NCI-H1694 treated with DMSO at 0.1 percent for 48 hours (cell line): Measurements from ENCODE around the gene IRF7.
A peak's percentile ranks its signal among the peaks of the same experiment; 100 is the strongest.
"Not testable (repeated sequence)": the region's sequence is repeated elsewhere in the genome, so short reads cannot be mapped to it uniquely, and the experiment has no call there.

Experiments
- DNase-seq: peaks from one replicate; lab custom pipeline; 2025; lab: John Stamatoyannopoulos, UW

Gene IRF7

DNA sequence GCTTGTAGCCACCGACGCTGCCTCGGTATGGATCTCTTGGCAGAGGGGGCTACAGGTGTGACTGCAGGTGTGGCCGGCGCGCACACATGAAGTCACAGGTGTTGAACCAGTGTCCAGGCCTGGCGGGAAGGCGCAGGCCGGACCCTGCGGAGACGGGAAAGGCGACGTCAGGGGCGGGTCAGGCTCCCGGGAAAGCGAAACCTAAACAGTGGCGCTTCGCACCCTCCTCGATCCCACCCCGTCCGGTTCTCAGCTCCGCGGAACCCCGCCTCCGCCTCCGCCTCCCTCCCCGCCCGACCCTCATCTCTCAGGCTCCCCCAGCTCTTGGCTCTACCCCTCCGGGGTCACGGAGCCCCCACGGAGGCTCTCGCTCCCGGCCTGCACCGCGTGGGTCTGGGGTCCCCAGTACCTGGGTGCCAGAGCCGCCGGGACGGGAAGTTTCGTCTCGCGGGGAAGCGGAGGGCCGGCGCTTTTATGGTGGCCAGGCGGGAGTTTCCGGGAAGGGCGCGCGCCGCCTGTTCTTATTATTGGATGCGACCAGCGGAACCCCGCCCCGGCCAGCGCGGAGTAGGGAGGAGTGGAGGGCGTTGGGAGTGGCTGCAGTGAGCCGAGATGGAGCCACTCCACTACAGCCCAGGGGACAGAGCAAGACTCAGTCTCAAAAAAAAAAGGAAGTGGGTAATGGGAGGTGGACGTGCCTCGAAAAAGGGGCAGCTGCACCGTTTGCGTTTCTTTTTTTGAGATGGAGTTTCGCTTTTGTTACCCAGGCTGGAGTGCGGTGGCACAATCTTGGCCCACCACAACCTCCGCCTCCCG is at the start of gene IRF7:
Gene IRF7 (minus strand): TSS at position 447 of the 816 bp plus-strand sequence. CDS start 586 bp downstream, outside the sequence.
- no peak for DNase-seq

DNA sequence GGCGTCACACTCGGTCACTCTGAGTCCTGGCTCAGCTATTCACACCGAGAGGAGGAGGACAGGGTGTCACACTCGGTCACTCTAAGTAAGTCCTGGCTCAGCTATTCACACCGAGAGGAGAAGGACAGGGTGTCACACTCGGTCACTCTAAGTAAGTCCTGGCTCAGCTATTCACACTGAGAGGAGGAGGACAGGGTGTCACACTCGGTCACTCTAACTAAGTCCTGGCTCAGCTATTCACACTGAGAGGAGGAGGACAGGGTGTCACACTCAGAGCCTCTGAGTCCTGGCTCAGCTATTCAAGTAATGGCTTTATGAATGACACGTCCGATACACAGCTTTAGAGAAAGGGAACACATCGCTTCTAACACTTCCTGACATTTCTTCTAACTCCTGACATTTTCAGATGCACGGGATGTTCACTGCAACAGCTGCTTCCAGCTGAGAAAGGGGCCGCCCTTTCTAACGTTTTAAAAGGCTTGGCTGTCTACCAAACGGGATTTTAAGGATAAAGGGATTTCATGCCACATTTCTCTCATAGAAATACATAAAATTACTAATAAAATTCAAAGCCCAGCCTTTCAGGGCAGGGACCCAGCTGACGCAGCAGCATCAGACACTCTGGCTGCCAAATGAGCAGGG is 49.4 kb upstream of the IRF7 start:
- peak; percentile 14 for DNase-seq

DNA sequence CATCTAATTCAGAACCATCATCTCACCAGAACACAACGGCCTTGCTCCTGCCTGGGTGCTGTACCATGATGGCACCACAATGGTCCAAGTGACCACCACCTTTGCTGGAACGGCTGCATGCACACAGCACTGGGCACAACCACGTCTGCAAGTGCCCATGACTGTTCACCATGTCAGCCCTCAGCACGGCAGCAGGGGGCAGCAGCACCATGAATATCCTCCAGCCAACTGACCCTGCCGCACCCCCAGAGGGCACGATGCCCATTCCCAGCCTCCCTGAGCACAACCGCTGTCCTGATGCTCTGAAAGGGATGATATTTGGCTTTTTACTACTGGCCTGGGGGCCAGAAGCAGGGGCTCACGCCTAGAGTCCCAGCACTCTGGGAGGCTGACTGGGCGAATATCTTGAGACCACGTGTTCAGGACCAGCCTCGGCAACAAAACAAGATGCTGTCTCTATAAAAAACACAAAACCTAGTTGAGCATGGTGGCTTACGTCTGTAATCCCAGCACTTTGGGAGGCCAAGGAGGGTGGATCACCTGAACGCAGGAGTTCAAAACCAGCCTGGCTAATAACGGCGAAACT is 47.0 kb upstream of the IRF7 start:
- no peak for DNase-seq

DNA sequence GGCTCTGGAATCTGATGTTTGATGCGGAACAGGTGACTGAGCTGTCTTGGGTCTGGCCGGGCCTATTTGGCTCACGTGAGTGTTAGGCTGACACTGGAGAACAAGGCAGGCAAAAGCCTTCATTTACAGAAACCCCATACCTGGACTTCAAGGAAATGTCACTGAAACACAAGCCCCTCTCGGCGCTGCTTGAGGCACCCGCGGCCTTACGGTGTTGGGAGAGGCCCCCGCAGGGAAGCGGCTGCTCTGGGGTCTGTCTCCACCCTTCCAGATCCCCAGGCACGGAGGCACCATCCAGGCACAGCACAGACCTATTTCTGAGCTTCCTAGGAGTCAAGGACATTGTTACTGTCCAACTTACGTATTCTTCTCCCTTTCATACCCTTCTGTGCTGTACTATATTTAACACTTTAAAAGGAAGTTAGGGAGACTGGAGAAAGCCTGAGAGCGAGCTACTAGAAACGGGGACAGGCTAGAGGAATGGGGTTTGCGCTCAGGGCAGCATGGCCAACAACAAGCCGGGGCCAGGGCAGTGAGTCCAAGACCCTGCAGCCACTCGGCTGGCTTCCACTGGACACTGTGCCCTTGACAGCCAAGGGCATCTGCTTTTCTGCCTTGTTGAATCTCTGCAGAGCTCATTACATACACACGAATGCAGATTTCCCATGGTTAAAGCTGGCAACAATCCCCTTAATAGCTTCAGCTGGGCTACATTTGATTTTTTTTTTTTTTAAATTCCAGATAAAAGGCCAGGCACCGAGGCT is 45.1 kb upstream of the IRF7 start:
- DNase-seq, result peak; percentile 8

DNA sequence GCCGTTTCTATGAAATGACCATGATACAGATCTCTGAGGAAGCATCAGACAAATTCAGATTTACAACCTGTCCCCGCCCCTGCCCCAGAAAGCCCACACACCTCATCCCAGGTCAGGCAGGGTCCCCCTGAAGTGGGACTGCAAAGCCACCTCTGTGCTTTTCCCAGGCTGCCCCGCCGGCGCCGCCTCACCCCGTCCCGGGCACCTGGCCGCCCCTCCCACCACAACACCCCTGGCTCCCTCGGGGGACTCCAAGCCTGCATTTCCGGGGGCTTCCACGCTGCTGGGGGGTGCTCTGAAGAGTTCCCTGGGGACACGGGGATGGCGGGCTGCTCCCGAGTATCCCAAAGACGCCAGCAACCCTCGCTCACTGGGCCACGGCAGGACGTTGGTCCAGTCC is 44.5 kb upstream of the IRF7 start:
- no peak for DNase-seq

DNA sequence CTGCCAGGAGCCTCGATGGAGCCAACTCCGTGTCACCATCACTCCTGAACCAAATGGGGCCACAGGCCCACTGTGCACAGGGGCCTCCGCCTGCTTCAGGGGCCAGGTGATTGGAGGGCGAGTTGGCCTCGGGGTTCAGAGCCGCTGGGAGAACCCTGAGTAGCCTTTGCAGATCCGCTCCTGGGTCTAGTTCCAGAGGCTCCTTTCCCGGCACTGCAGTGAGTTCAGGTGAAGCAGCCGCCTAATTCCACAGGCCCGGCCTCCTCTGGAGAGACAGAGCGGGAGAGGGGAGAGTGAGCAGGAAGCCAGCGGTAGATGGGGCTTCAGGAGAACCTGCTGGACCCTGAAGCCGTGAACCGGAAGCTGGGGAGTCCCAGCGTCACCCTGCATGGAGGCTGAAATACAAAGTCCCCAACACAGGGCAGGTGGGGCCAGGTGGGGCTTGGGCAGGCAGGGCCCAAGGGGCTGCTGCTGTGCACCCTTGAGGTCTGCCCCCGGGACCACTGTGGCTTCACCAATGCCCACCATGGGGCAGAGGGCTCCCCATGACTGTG is 43.9 kb upstream of the IRF7 start:
- no peak for DNase-seq

DNA sequence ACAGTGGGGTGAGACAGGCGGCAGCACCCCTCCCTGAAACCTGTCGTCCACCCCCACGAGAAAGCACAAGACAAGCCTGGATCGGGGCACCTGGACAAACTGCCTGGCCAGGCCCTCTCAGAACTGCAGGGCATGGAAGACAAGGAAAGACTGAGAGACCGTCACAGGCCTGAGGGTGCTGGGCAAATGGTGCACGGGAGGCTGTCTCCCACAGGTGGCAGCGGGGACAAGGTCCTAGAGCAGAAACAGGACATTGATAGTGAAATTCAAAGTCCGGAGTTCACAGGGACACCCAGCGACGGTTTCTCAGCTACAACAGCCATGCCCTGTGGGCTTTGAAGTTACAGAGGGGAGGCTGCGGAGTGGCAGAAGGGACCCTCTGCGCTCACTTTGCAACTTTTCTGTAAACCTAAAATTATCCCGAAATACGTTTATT is 42.0 kb upstream of the IRF7 start:
- no peak for DNase-seq

DNA sequence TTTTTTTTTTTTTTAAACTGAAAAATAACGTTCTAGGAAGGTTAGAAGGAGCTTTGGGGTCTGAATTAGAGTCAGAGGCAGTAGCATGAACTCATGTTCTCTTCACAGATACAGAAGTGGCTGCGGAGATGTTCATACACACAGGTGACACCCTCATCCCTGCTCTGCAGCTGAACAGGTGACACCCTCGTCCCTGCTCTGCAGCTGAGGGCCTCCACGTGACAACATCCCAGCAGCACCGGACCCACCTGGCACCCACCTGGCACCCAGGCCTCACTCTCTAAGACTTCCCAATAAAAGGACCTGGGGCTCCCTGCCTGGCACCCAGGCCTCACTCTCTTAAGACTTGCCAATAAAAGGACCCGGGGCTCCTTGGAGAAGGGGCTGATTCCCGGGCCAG is 41.1 kb upstream of the IRF7 start:
- no peak for DNase-seq

DNA sequence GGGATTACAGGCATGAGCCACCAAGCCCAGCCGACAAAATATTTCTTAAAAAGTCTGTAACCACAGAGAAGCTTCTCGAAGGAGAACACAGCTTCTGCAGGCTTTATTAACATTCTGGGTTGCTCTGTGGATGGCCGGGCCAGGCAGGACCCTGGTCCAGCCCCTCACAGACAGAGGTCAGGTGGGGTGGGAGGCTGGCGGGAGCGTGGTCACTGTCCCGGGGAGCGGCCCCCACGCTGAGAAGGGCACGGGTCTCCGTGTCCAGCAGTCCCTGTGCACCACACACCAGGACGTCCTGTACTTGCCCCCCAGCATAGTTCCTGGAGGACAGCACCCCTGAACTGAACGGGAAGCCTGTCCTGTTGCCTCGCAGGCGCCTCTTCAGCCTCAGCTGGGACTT is 40.7 kb upstream of the IRF7 start:
- no peak for DNase-seq

DNA sequence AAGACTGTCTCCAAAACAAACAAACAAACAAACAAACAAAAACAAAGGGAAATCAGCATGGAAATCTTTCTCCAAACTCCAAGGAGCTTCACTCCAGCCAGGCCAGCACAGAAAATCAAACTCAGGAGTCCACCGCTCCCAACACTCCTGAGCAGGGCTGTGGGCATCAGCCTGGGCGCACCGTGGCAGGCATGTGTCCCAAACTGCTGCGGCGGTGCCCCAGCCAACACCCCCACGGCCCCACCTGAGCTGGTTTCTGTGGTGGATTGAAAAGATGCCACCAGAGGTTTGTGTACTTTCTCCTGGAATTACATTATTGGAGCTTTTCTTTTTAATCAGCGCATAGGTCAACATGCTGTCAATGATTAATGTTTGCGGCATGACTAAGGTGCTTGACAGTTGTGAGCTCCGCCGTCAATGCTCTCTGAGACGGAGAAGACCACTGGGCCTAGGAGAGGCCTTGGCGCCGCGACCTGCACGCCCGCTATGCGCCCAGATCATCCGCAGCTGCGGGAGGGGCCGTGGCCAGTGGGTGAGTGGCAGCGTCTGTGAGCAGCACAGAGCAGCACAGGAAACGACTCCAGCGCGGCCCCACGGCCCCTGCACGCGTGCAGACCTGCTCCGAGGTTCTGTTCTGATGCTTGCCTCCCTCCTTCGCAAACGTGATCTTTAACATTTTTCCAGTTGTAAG is 39.4 kb upstream of the IRF7 start:
- no peak for DNase-seq

DNA sequence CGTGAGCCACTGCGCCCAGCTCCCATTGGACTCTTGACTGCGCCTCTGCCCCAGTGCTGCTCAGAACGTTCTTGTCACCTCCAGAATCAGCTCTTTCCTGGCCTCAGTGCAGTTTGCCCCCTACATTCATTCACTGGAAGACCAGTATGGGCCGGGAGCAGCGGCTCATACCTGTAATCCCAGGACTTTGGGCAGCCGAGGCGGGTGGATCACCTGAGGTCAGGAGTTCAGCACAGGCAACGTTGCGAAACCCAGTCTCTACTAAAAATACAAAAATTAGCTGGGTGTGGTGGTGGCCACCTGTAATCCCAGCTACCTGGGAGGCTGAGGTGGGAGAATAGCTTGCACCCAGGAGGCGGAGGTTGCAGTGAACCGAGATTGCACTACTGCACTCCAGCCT is 38.7 kb upstream of the IRF7 start:
- not testable (repeated sequence) for DNase-seq

DNA sequence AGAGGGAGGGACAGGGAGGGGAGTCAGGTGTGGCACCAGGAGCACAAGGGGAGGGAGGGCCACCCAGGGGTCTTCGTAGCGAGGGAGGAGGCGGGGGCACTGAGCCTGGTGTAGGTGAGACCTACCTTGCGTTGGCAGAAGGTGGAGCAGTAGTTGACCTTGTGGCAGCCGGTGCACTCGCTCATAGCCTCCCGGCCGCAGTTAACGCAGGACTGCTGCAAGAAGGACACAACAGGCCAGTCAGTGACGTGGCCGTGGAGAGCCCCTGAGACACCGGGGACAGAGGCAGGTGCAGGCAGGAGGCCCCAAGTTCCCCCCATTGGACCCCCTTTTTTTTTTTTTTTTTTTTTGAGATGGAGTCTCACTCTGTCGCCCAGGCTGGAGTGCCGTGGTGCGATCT is 38.1 kb upstream of the IRF7 start:
- no peak for DNase-seq

DNA sequence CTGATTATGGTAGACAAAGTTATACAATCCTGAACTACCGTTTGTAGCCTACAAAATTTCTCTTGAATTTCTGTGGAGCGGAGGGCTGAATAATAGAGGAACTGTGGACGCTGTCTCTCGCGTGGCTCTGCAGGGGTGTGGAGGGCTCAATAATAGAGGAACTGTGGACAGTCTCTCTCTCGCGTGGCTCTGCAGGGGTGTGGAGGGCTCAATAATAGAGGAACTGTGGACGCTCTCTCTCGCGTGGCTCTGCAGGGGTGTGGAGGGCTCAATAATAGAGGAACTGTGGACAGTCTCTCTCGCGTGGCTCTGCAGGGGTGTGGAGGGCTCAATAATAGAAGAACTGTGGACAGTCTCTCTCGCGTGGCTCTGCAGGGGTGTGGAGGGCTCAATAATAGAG is 37.4 kb upstream of the IRF7 start:
- DNase-seq, result not testable (repeated sequence)

DNA sequence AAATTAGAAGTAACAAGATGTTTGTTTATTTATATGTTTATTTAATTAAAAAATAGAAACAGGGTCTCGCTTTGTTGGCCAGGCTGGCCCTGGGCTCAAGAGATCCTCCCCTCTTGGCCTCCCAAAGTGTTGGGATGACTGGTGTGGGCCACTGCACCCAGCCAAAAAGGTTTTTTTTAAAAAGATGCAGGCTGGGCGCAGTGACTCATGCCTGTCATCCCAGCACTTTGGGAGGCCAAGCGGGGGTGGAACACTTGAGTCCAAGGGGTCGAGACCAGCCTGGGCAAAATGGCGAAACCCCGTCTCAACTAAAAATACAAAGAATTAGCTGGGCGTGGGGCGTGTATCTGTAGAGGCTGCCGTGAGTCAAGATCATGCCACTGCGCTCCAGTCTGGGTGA is 34.7 kb upstream of the IRF7 start:
- no peak for DNase-seq

DNA sequence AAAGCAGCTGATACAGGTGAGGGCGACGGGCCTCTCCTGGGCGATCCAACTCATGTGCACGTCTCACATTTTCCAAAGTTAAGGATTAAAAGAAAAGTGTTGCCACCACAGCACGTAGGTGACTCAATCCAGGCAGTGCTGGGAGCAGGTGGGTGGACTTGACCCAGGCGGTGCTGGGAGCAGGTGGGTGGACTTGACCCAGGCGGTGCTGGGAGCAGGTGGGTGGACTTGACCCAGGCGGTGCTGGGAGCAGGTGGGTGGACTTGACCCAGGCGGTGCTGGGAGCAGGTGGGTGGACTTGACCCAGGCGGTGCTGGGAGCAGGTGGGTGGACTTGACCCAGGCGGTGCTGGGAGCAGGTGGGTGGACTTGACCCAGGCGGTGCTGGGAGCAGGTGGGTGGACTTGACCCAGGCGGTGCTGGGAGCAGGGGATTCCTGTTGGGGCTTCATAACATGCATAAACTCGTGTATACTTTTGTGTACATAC is 32.0 kb upstream of the IRF7 start:
- not testable (repeated sequence) for DNase-seq

DNA sequence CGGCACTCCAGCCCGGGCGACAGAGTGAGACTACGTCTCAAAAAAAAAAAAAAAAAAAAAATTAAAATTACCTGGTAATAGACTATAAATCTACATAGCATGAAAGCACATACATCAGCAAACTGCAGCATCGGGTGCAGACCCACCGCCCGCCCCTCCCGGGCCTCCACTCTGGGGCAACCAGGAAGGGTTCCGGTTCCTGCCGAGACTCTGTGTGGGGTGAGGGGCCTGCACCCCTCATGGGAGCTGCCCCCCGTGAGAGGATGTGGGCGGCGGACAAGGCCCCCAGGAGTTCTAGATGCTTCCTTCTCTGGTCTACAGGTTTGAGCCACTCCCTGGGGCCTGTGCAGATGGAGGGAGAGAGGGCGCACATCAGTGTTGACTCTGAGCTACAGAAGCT is 30.5 kb upstream of the IRF7 start:
- DNase-seq, result no peak

DNA sequence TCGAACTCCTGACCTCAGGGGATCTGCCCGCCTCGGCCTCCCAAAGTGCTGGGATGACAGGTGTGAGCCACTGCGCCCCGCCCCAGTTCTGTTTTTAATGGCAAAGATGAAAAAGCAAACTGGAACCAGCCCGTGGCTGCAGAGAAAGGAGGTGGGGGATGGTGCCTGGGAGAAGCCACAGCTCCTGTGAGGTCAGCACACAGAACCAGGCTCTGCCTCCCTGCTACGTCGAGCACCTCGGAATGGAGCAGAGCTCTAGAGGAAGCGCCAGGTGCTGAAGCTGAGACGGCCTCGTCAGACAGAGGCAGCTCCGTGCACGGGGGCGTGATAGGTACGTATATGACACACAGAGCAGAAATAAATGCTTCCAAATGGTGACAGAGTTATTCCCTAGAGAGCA is 29.8 kb upstream of the IRF7 start:
- no peak for DNase-seq

DNA sequence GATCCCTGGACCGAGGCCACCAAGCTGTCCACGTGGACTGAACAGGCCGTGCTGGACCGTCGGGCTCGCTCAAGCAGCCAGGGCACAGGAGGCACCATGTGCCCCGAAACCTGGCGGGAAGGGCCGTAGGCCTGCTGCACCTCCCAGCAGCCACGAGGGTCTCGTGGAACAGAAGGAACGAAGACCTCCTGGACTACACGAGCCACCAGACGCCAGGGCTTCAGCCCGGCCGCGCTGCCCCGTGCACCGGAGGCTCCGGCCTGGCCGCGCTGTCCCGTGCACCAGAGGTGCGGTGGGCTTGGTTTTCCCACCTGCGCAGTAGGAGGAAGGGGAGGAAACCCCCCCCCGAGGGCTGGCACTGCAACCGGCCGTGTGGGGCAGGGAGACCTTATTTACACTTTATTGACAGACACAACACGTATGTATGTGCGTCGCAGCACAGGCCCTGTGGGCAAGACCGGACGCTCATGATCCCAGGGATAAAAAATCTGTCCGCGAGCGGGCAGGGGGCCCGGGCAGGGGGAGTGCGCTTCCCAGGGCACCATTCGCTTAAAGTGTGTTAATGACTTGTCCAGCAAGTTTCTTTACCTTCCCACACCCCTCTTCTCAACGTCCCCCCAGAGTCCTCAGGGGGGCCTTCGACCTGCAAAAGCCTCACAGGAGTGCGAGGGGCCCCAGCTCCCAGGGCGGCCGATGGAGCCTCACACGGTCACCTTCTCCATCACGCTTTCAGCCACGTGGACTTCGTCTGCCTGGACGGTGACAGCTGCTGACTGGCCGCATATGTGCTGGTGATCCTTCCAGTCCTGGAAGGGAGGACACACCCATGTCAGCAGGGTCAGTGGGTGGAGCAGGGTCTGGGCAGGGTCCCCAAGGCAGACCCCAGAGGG is 28.3 kb upstream of the IRF7 start:
- no peak for DNase-seq

DNA sequence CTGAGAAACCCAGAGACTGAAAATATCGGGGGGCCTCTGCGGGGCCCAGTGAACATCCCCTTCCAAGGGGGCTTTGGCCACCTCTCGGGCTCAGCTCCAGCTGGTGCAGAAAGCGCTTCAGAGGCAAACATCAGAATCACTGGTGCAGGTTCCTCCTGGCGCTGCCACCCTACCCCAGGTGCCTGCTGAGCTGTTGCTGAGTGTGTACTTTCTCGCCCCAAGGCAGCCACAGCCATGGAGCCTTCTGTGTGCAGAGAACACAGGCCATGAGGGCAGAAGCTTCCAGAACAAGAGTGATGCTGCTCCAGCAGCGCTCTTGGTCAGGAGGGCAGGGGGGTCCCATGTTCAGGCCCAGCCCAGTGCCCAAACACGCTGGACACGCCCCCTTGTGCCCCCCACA is 27.6 kb upstream of the IRF7 start:
- no peak for DNase-seq

DNA sequence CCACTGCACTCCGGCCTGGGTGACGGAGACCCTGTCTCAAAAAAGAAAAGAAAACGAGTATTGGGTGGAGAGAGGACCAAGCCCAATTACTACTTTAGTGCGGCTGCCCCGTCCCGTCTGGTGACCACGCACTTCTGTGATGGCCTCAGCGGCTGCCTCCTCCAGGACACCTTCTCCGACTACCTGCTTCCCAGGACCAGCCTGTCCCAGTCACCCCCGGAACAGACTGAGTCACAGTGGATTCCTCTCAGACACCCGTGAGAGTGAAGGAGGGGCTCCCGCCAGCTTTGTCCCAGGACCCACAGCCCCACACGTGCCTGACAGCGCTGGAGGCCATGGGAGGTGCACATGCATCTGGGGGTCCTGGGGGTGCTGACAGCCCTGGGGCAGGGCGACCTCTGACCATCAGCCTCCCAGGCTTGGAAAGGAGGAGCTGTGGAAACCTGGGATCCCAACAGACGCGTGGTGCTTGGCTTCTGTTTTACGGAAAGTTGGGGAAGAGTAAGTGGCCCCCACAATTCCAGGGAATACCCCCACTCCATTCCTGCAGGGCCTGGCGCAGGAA is 26.1 kb upstream of the IRF7 start:
- no peak for DNase-seq
